ENCODE data around the gene ANKS1B.

DNA sequence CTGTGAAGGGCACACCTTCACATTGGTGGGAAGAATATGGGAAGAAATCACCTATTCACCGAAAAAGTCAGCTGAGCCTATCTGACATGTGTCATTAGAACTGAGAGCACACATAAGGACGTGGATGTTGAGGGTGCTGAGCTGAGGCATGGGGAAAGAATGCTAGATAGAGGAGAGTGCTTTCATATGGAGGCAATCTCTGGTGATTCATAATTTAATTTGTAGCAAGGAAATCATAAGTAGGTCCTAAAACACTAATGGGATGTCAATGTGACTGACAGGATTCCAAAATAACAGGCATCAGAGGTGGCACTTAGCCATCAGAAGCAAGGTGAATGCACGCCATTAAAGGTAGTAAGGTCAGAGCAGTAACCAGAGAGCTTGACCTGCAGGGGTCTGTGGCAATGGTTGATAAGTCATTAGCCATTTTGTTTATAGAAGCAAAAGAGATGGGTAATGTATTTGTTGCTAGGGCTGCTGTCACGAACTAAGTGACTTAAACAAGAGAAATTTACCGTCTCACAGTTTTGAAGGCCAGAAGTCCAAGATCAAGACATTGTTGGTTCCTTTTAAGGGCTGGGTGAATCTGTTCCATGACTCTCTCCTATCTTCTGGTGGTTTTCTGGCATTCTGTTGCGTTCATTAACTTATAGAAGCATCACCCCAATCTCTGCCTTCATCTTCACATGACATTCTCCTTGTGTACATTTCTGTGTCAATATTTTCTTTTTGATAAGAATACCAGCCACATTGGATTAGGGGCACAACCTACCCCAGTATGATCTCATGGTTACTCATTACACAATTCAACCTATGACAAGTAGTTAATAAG is 69.3 kb downstream of the ANKS1B start:
- no peak for TF ChIP-seq POLR2A (IDR thresholded peaks at IDR 0.05; ENCODE audit: low read length)
- no peak for TF ChIP-seq GATA1 (IDR thresholded peaks at IDR 0.05; ENCODE audit: low read depth, low read length)

All from erythroblast (primary cell).